Spleen (tissue), 13 donors: ENCODE data around the gene PLD2. TPM values are rescaled to one million over a fixed set of nuclear protein-coding genes. Genes with fewer than 3 reads are reported as not detected.

ENCODE experiments used
- DNase-seq: peaks from one replicate; pipeline ENCODE4 v3.0.0-alpha.2; 2020
- H3K27ac ChIP-seq, 8 donors: fragments of 200-600 bp; sonication (generic) in 7 of 8; 1 replicate in 4 of 8; 2 replicates in 4 of 8; pipeline versions ENCODE4 v1.5.0 to v1.8.0; 2016 to 2021; ENCODE audit warnings: inconsistent platforms in 4 of 8, mild to moderate bottlenecking in 4 of 8, moderate library complexity in 1 of 8
- H3K27me3 ChIP-seq, 7 donors: fragments of 200-600 bp; sonication (generic) in 6 of 7; replicated peaks in 1 of 7; 1 replicate in 4 of 7; 2 replicates in 3 of 7; pipeline versions ENCODE4 v1.5.0 to v1.8.0; 2016 to 2021; ENCODE audit warnings: inconsistent platforms in 3 of 7, mild to moderate bottlenecking in 1 of 7
- H3K36me3 ChIP-seq, 6 donors: fragments of 200-600 bp; sonication (generic) in 5 of 6; 1 replicate in 4 of 6; 2 replicates in 2 of 6; pipeline versions ENCODE4 v1.5.0 to v1.8.0; 2016 to 2021; ENCODE audit warnings: inconsistent platforms in 2 of 6
- H3K4me1 ChIP-seq, 6 donors: fragments of 200-600 bp; sonication (generic) in 5 of 6; 1 replicate in 3 of 6; 2 replicates in 3 of 6; pipeline versions ENCODE4 v1.5.0 to v1.8.0; 2016 to 2021; ENCODE audit warnings: inconsistent platforms in 3 of 6
- H3K4me3 ChIP-seq, 8 donors: fragments of 200-600 bp; sonication (generic) in 7 of 8; 1 replicate in 4 of 8; 2 replicates in 4 of 8; pipeline versions ENCODE4 v1.5.0 to v1.8.0; 2016 to 2021; ENCODE audit warnings: inconsistent platforms in 4 of 8, mild to moderate bottlenecking in 4 of 8, moderate library complexity in 2 of 8
- H3K9me3 ChIP-seq, 8 donors: fragments of 200-600 bp; sonication (generic) in 7 of 8; 1 replicate in 4 of 8; 2 replicates in 4 of 8; pipeline versions ENCODE4 v1.5.0 to v1.8.0; 2016 to 2021; ENCODE audit warnings: inconsistent platforms in 4 of 8
- POLR2A ChIP-seq, 3 donors: fragments of 450-650 bp; IDR thresholded peaks; one replicate each; pipeline ENCODE4 v1.5.1; 2017; ENCODE audit warnings: antibody characterized with exemption in 3 of 3, mild to moderate bottlenecking in 1 of 3
- POLR2AphosphoS5 ChIP-seq, 3 donors: sonication (generic); formaldehyde crosslinking; IDR thresholded peaks; one replicate each; pipeline ENCODE4 v1.5.1; 2017; ENCODE audit warnings: antibody characterized with exemption in 3 of 3
- WGBS, 5 donors: extraction: QIAGEN DNeasy Blood & Tissue Kit in 3 of 5; methylation state at CpG; one replicate each; pipeline versions ENCODE4 v1.1.5 to v1.1.7; 2013 to 2018; 5-methylcytosine and 5-hydroxymethylcytosine counted together
- intact Hi-C: fragments of 100-400 bp; cut with DNase I; formaldehyde crosslinking; loops from one replicate; pipeline ENCODE4 v1.15.0; 2023; ENCODE audit warnings: low total_unique reads
- long read RNA-seq, 2 donors: transcript quantifications; one replicate each; lab custom pipeline, GENCODE V29; 2026
- polyA plus RNA-seq, 3 donors: library from polyadenylated mRNA; stranded (reverse); fragments of 200-250 nt; gene quantifications; one replicate each; pipeline ENCODE4 v1.2.1, GENCODE V29; 2013
- total RNA-seq, 7 donors: library from RNA; depleted of rRNA in 3 of 7; stranded (reverse); fragments of >200 nt in 3 of 7; fragmentation: NEBNext Ultra II Directional in 4 of 7; extraction: Animal tissue kit (Norgen Biotek cat#: 25700) in 4 of 7; gene quantifications; one replicate each; pipeline versions ENCODE4 v1.1.0 to v1.2.1, GENCODE V29; 2016 to 2021
- TF ChIP-seq, protein P1 (sequence below), 11 experiments: fragments of 200-600 bp in 7 of 11; fragments of 450-650 bp in 4 of 11; sonication (generic) in 4 of 11; IDR thresholded peaks in 8 of 11; conservative IDR thresholded peaks in 3 of 11; 1 replicate in 7 of 11; 2 replicates in 4 of 11; pipeline versions ENCODE4 v1.4.0 to v1.8.0; 2016 to 2021; ENCODE audit warnings: antibody characterized with exemption in 11 of 11, inconsistent platforms in 4 of 11, mild to moderate bottlenecking in 1 of 11
- donor health status: healthy with polysubstance abuse.
- donor health status: DM: no; HTN: no; CAD: no; lungs with moderate emphysema.
- donor health status: DM: no; HTN: no; CAD: no.
- donor health status: Bipolar disorder and iron deficiency.
- donor health status: healthy.
- donor health status: DM: no; HTN: no; CAD: no.
- donor health status: DM: yes; HTN: yes; CAD: no.

PLD2 gene, protein sequence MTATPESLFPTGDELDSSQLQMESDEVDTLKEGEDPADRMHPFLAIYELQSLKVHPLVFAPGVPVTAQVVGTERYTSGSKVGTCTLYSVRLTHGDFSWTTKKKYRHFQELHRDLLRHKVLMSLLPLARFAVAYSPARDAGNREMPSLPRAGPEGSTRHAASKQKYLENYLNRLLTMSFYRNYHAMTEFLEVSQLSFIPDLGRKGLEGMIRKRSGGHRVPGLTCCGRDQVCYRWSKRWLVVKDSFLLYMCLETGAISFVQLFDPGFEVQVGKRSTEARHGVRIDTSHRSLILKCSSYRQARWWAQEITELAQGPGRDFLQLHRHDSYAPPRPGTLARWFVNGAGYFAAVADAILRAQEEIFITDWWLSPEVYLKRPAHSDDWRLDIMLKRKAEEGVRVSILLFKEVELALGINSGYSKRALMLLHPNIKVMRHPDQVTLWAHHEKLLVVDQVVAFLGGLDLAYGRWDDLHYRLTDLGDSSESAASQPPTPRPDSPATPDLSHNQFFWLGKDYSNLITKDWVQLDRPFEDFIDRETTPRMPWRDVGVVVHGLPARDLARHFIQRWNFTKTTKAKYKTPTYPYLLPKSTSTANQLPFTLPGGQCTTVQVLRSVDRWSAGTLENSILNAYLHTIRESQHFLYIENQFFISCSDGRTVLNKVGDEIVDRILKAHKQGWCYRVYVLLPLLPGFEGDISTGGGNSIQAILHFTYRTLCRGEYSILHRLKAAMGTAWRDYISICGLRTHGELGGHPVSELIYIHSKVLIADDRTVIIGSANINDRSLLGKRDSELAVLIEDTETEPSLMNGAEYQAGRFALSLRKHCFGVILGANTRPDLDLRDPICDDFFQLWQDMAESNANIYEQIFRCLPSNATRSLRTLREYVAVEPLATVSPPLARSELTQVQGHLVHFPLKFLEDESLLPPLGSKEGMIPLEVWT
- 10 to 100 TPM; 19.5 to 42.0 (median 37.4) TPM for total RNA-seq
- 10 to 100 TPM in 2 of 3 donors, 1 to 10 TPM in 1; 6.0 to 14.1 (median 13.6) TPM for polyA plus RNA-seq
- long read RNA-seq, donor 1, partial matches to known transcripts, result 0 of 3 reads
- long read RNA-seq, donor 1, other reads (novel, unspliced or antisense), result 0 of 3 reads
- long read RNA-seq, donor 2, partial matches to known transcripts, result 0 of 4 reads
- long read RNA-seq, donor 2, other reads (novel, unspliced or antisense), result 0 of 4 reads

GRCh38 chr17:4806777-4807604 lies at the start of gene PLD2:
TSS of gene PLD2 (plus strand) at chr17:4807152. CDS start at chr17:4807773, 621 bp downstream.
- WGBS, 5 donors, result 1 to 3% (median 1%) methylated on average over 26 to 106 of the region's 106 CpGs
- intact Hi-C loops, result no loop called here
- H3K27ac ChIP-seq, result peak within 1 kb of the TSS; percentile 58 to 88 (median 82)

DNA sequence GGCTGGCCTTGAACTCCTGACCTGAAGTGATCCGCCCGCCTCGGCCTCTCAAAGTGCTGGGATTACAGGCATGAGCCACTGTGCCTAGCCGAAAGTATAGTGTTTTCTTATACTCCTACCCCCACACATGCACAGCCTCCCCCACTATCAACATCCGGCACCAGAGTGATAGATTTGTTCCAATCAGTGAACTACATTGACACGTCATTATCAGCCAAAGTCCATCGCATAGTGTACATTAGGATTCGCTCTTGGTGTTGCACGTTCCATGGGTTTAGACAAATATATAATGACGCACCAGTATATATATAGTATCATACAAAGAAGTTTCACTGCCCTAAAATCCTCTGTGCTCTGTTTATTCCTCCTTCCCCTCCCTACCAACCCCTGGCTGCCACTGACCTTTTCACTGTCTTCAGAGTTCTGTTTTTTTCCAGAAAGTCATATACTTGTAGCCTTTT lies 47.1 kb upstream of the PLD2 start:
- no peak for DNase-seq
- 68 to 82% (median 73%) methylated on average over 9 to 10 of the region's 10 CpGs for WGBS, 5 donors

More at GRCh38 chr17:4806777-4807604, at the start of gene PLD2:
- Histone ChIP-seq H3K27me3 (peaks cover 0 to 6% (median 0%) of the 10 kb centered on the region in 7 donors), H3K36me3 (peaks cover 0 to 30% (median 3%) of the 10 kb centered on the region in 6 donors), H3K4me3 (peak within 1 kb of the TSS; percentile 61 to 91 (median 72)), H3K4me1 (peaks cover 8 to 31% (median 21%) of the 10 kb centered on the region in 6 donors), H3K9me3 (no peaks in the 10 kb centered on the region)
- DNase-seq, result peak; percentile 97
- TF ChIP-seq POLR2AphosphoS5 (IDR thresholded peaks at IDR 0.05), result peak; percentile 65 to 80 (median 74)
- no peak for TF ChIP-seq POLR2A (IDR thresholded peaks at IDR 0.05)
- TF ChIP-seq, protein P1, sequence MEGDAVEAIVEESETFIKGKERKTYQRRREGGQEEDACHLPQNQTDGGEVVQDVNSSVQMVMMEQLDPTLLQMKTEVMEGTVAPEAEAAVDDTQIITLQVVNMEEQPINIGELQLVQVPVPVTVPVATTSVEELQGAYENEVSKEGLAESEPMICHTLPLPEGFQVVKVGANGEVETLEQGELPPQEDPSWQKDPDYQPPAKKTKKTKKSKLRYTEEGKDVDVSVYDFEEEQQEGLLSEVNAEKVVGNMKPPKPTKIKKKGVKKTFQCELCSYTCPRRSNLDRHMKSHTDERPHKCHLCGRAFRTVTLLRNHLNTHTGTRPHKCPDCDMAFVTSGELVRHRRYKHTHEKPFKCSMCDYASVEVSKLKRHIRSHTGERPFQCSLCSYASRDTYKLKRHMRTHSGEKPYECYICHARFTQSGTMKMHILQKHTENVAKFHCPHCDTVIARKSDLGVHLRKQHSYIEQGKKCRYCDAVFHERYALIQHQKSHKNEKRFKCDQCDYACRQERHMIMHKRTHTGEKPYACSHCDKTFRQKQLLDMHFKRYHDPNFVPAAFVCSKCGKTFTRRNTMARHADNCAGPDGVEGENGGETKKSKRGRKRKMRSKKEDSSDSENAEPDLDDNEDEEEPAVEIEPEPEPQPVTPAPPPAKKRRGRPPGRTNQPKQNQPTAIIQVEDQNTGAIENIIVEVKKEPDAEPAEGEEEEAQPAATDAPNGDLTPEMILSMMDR (IDR thresholded peaks at IDR 0.05 in 8 of 11, conservative IDR thresholded peaks at IDR 0.05 in 3 of 11), result peak in 1 of 11 experiments; percentile 25

GRCh38 chr17:4764595-4764994 lies 42.4 kb upstream of the PLD2 start:
- Histone ChIP-seq H3K4me1 (peaks cover 0 to 28% (median 7%) of the 10 kb centered on the region in 6 donors), H3K9me3 (no peaks in the 10 kb centered on the region), H3K36me3 (no peaks in the 10 kb centered on the region), H3K27me3 (peaks cover 0 to 5% (median 0%) of the 10 kb centered on the region in 7 donors), H3K27ac (peak overlapping the region in 6 of 8 donors; percentile 69 to 87 (median 82)), H3K4me3 (peak overlapping the region in 1 of 8 donors; percentile 3)
- WGBS, 5 donors, result 36 to 47% (median 40%) methylated on average over 3 of the region's 3 CpGs
- TF ChIP-seq POLR2A (IDR thresholded peaks at IDR 0.05) (no peak), POLR2AphosphoS5 (IDR thresholded peaks at IDR 0.05) (peak in 1 of 3 donors; percentile 53)
- TF ChIP-seq, protein P1 (IDR thresholded peaks at IDR 0.05 in 8 of 11, conservative IDR thresholded peaks at IDR 0.05 in 3 of 11), result peak in 2 of 11 experiments; percentile 19 to 40
- no peak for DNase-seq
- intact Hi-C loops, result no loop called here

More for the DNA sequence above, 47.1 kb upstream of the PLD2 start:
- Histone ChIP-seq H3K27me3 (peaks cover 0 to 16% (median 0%) of the 10 kb centered on the region in 7 donors), H3K4me3 (no peak overlapping the region), H3K4me1 (peaks cover 0 to 12% (median 5%) of the 10 kb centered on the region in 6 donors), H3K27ac (peak overlapping the region in 5 of 8 donors; percentile 34 to 66 (median 54)), H3K36me3 (no peaks in the 10 kb centered on the region), H3K9me3 (no peaks in the 10 kb centered on the region)
- intact Hi-C loops, result no loop called here
- TF ChIP-seq POLR2AphosphoS5 (IDR thresholded peaks at IDR 0.05) (peak in 1 of 3 donors; percentile 44), POLR2A (IDR thresholded peaks at IDR 0.05) (no peak)
